Type B pancreatic cell (in vitro differentiated cells): Measurements from ENCODE around the gene PDLIM5. TPM values are rescaled to one million over a fixed set of nuclear protein-coding genes. Genes with fewer than 3 reads are reported as not detected.

ENCODE experiments used
- DNase-seq: peaks from one replicate; pipeline ENCODE4 v3.0.0; 2021; ENCODE audit warnings: mixed read lengths; ENCODE audit not compliant: unreplicated experiment; ENCODE audit errors: extremely low spot score
- H3K27ac Mint-ChIP-seq: 2 replicates; pipeline ENCODE4 v1.8.0; 2021; ENCODE audit warnings: mild to moderate bottlenecking, mixed read lengths
- H3K27me3 Mint-ChIP-seq: 2 replicates; pipeline ENCODE4 v1.8.0; 2021; ENCODE audit warnings: mixed read lengths
- H3K36me3 Mint-ChIP-seq: 2 replicates; pipeline ENCODE4 v1.8.0; 2021; ENCODE audit warnings: mixed read lengths
- H3K4me1 Mint-ChIP-seq: one replicate; pipeline ENCODE4 v1.8.0; 2021; ENCODE audit warnings: mixed read lengths; ENCODE audit not compliant: unreplicated experiment
- H3K4me3 Mint-ChIP-seq: 2 replicates; pipeline ENCODE4 v1.8.0; 2021; ENCODE audit warnings: mild to moderate bottlenecking, mixed read lengths
- H3K9me3 Mint-ChIP-seq: 2 replicates; pipeline ENCODE4 v1.8.0; 2021; ENCODE audit warnings: mixed read lengths
- total RNA-seq: library from RNA; stranded (reverse); gene quantifications from 2 replicates; pipeline ENCODE4 v1.2.1, GENCODE V29; 2021; ENCODE audit warnings: low replicate concordance
- TF ChIP-seq, protein P1 (sequence below): fragments of 200-600 bp; sonication (generic); conservative IDR thresholded peaks from 2 replicates; pipeline ENCODE4 v1.5.0; 2021; ENCODE audit warnings: antibody characterized with exemption, mild to moderate bottlenecking

PDLIM5 gene
- total RNA-seq, 1 donor from 2014 or later: 76.7 TPM

DNA sequence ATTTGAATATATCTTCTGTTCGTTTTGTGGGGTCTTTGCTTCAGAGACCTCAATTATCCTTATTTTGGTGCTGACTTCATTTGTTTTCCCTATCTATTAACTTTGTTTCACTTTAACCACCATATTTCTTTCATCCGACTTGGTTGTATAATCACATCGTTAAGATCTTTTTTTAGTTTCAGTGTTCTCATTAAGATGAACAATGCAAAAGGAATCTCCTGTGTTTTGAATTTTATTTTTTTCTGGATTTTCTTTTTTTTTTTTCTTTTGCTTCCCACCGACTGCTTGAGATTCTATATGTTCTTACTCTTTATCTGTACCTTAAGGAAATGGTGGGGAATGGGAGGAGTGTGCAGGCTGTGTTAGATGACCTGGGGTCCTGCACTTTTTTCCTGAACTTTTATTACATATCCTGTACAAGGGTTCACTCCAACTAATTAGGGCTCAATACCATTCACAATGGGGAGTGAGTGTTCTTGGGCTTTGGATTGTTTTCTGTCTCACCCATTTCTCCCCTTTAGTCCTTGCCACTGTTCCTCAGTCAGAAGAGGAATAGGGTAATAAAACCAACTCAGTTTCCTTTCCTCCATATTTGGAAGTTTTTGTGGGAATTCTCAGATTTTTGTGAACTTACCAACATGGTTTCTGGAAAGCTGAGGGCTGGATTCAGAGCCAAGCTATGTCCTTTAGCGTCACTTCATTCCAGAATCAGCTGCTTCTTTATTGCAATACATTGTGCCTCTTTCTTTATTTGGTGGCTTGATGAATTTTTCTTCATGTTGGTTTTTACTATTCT lies 262.8 kb downstream of the PDLIM5 start:
- H3K4me1 Mint-ChIP-seq: no peaks in the 10 kb centered on the region
- H3K4me3 Mint-ChIP-seq: no peak overlapping the region
- DNase-seq: no peak
- H3K9me3 Mint-ChIP-seq: no peaks in the 10 kb centered on the region
- no peak overlapping the region for H3K27ac Mint-ChIP-seq
- peaks cover 2% of the 10 kb centered on the region for H3K27me3 Mint-ChIP-seq
- TF ChIP-seq, protein P1, sequence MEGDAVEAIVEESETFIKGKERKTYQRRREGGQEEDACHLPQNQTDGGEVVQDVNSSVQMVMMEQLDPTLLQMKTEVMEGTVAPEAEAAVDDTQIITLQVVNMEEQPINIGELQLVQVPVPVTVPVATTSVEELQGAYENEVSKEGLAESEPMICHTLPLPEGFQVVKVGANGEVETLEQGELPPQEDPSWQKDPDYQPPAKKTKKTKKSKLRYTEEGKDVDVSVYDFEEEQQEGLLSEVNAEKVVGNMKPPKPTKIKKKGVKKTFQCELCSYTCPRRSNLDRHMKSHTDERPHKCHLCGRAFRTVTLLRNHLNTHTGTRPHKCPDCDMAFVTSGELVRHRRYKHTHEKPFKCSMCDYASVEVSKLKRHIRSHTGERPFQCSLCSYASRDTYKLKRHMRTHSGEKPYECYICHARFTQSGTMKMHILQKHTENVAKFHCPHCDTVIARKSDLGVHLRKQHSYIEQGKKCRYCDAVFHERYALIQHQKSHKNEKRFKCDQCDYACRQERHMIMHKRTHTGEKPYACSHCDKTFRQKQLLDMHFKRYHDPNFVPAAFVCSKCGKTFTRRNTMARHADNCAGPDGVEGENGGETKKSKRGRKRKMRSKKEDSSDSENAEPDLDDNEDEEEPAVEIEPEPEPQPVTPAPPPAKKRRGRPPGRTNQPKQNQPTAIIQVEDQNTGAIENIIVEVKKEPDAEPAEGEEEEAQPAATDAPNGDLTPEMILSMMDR: no peak
- no peaks in the 10 kb centered on the region for H3K36me3 Mint-ChIP-seq

DNA sequence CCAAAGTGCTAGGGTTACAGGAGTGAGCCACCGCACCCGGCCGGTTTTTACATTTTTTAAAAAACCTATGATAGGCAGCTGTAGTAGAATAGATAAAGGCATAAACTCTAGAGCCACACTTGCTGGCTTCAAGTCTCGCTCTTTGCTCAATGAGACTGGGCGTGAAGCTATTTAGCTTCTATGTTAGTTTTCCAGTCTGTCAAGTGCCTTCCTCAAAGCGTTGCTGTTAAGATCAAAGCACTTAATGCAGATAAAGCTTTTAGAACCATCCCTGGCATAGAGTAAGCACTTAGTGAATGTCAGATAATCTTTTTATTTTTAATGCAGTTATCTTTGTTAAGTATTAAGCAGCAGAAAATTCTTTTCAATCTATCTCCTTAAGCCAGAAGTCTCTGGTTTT lies 264.0 kb downstream of the PDLIM5 start:
- Mint-ChIP-seq H3K36me3 (no peaks in the 10 kb centered on the region), H3K4me1 (no peaks in the 10 kb centered on the region), H3K9me3 (no peaks in the 10 kb centered on the region), H3K4me3 (no peak overlapping the region), H3K27me3 (peaks cover 2% of the 10 kb centered on the region), H3K27ac (no peak overlapping the region)
- no peak for DNase-seq
- TF ChIP-seq, protein P1: no peak

Other genes starting within 250 kb of the PDLIM5 start
- gene SMARCAD1, start 244.1 kb upstream of the PDLIM5 start, total RNA-seq: 36.6 and 52.3 TPM in 2 replicates
- not detected in 2 replicates for gene HPGDS, start 109.1 kb upstream of the PDLIM5 start, total RNA-seq